NOMO-1 treated with dmso at 0.1 percent for 144 hours (cell line): ENCODE data around the gene TBC1D24.
"Not testable (repeated sequence)": the region's sequence is repeated elsewhere in the genome, so short reads cannot be mapped to it uniquely, and the experiment has no call there.

ENCODE experiments used
- DNase-seq: peaks from one replicate; lab custom pipeline; 2025; ENCODE audit not compliant: unreplicated experiment; lab: John Stamatoyannopoulos, UW

TBC1D24 gene

DNA sequence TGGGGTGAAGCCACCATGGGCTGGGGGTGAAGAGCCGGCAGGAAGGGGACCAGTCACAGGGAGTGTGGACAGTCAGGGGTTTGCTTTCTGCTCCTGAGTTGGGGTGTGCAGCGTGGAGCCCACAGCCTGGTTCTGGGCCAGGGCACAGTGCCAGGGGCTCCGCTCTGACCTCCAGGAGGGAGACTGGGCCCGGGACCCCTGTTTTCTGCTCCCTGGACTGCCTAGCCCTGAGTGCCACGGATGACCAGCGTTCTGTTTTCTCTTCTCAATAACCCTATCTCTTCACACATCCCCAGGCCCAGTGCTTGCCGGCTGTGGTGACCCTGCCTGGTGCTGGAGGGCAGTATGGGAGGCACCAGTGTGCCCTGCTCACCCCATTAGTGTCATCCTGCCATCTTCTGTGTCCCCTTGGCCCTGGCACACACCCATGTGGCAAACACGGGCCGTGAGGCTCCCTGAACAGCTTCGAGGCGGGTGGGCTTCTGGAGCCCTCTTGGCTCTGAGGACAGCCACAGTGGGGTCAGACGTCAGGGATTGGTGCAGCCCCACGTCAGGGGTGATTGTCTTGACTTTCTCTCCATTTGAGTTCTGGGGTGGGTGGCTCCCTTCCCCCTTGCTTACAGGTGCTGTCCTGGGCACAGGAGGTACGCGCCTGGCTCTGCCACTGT is 55.2 kb downstream of the TBC1D24 start:
- no peak for DNase-seq

DNA sequence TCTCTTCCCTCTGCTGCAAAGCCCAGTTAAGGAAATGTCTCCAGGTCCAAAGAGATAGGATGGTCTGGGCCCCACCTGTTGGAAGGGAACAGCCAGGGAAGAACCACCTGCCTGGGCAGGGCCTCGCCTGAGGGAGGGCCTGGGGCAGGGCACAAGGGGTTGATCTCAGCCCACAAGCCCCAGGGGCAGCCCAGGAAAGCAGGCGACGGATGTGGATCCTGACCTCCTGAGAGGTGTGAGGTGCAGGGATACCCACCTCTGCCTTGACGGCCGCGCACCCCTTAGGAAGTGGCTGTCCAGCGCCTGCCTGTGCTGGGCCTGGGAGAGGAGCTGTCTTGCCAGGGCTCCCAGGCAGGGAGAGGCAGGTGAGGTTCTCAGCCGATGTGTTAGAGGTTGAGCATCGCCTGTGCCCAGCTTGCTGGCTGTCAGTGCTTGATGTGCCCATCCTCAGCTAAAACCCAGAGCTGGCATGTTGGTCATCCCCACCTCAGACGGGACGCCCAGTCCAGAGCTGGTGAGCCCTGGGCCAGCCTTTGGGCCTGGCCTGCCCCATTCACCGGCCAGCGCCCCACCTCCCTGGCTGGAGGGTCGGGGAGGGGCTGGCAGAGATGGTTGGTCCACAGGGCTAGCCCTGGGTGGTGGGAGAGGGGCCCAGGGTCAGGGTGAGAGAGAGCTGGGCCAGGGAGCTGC is 55.8 kb downstream of the TBC1D24 start:
- no peak for DNase-seq

DNA sequence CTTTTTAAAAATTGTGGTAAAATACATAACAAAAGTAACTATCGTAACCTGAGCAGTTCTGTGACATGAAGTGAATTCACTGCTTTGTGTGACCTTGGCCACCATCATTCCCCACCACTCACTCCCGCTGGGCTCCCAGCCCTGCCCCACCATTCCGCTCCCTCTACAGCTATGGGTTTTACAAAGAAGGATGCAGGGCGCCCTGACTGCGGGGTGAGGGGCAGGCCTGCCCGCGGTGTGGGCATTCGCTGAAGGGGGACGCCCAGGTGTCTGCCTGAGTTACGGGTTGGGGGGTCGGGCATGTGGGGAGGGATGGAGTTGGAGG is 56.4 kb downstream of the TBC1D24 start, which contains the start of gene CEMP1:
Gene CEMP1 (minus strand): TSS at position 38 of the 325 bp plus-strand sequence. CDS start 335 bp downstream, outside the sequence.
- no peak for DNase-seq

DNA sequence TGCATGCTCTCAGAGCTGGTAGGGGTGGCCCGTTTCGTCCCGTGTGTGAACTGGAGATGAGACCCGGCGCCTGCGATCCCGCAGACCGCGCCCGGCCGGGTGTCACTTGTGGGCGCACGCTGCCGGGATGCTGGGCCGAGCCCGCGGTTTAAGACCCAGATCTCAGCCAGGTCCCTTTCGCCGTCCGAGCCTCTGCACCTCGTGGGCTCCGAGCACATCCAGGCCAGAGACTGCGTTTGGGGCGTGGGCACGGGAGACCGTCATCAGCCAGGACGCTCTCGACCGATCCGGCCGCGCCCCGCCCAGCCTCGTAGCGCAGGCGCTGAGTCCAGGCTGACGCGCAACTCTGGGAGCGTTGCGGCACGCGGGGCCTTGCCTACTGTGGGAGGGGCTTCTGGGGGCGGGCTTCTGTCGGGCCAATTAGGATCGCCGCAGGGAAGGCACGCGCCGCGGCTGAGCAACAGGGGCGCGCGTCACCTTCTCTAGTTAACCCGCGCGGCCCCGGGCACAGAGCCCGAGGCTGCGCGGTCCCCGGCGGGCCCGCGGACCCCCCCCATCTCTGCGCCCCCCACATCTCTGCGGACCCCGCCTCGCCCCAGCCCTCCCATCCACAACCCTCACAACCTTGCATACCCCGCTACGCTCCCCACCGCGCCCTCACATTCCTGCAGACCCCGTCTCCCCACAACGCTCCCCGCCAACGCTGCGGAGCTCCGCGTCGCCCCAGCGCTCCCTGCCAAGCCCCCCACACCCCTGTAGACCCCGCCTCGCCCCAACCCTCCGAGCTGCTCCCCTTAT is 57.0 kb downstream of the TBC1D24 start:
- DNase-seq, result peak; percentile 96

DNA sequence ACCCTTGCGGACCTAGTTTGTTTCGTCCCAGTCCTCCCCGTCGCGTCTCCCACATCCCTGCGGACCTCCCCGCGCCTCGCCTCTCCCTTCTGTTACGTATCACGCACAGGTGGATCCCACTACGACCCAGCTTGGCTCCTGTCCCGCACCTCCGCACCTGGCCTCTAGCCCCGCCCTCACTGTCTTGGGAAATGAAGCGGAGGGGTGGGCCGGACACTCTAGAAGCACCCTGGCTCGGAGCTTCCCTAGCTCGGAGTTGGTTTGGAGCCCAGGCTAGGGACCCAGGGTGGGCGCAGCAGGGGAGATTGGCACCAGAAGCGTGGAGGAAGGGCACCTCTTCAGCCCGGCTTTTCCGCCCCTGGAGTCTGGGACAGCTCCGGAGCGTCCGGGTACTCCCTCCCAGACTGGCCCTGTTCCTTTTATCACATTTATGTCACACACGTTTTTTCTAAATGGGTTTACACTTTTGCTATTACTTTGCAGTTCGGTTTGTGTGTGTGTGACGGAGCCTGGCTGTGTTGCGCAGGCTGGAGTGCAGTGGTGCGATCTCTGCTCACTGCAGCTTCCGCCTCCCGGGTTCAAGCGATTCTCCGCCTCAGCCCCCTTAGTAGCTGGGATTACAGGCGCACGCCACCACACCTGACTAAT is 57.7 kb downstream of the TBC1D24 start:
- DNase-seq, result peak; percentile 58

GRCh38 chr16:2533142-2533755 is 58.3 kb downstream of the TBC1D24 start:
- not testable (repeated sequence) for DNase-seq

DNA sequence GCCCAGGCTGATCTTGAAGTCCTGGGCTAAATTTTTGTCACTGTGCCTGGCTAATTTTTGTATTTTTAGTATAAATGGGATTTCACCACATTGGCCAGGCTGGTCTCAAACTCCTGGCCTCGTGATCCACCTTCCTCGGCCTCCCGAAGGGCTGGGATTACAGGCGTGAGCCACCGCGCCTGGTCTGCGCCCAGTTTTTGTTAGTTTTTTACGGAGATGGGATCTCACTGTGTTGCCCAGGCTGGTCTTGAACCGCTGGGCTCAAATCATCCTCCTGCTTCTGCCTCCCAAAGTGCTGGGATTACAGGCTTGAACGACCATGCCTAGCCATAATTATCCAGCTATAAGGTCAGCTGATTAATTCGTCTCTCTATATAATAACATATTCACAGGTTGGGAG is 59.0 kb downstream of the TBC1D24 start:
- no peak for DNase-seq

GRCh38 chr16:2534335-2534734 is 59.4 kb downstream of the TBC1D24 start:
- DNase-seq, result not testable (repeated sequence)

DNA sequence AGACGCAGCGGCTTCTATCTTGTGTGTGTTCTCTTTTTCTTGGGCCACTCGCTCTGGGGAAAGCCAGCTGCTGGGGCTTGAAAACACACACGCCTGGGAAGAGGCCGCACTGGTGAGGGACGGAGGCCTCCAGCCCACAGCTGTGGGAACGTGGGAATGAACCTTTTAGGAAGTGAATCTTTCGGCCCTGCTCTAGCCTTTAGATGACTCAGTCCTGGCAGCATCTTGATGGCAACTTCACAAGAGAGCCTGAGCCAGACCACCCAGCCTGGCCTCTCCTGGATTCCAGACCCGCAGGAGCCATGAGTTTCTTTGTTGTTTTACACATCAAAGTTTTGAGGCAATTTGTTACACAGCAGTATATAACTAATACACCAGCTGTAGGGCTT is 60.7 kb downstream of the TBC1D24 start:
- DNase-seq, result peak; percentile 47

GRCh38 chr16:2537451-2538379 is 62.8 kb downstream of the TBC1D24 start, which contains the start of gene PDPK1:
Gene PDPK1 (plus strand): TSS chr16:2538021. CDS start chr16:2538113, 92 bp downstream.
- peak; percentile 92 for DNase-seq

DNA sequence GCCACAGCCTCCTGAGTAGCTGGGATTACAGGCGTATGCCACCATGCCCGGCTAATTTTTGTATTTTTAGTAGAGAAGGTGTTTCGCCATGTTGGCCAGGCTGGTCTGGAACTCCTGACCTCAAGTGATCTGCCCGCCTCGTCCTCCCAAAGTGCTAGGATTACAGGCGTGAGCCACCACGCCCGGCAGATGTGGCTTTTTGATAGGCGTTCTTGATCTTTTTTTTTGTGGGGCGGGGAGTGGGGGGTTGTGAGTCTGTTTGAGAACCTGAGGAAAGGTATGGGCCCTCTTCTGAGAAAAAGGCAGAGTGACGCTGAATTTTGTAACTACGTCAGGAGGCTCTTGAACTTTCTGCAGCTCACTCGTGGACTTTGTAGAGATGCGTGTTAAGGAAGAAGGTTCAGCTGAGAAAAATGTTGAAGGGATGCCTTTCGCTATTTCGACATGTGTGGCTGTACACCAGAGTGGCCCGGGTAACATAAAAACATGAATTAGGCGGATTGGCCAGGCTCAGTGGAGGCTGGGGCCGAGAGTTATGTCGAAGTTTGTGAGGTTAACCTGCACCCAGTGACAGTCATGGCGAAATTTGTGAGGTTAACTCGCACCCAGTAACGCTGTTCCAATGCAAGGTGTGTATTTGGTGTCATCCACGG is 64.4 kb downstream of the TBC1D24 start:
- DNase-seq, result not testable (repeated sequence)

GRCh38 chr16:2539845-2540458 is 65.0 kb downstream of the TBC1D24 start:
- DNase-seq, result not testable (repeated sequence)

DNA sequence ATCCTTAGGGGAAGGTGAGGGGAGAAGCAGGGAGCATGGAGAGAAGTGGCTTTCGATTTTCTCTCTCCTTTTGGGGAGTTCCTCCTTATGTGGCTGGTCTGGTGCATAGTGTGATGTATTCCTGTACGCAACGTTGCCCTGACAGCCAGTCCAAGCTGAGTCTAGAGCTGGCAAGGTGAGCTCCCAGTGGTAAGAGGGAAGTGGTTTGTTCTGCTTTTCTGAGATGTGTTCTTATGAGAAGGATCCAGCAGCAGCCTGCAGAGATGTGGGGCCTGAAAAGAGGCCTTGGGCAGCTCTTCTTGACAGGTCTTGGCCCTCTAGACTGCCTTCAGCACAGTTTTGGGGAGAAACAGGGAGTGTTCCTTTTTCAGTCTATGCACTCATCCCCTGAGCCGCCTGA is 66.0 kb downstream of the TBC1D24 start:
- DNase-seq, result peak; percentile 32

- not testable (repeated sequence) for DNase-seq
Measured at GRCh38 chr16:2541409-2541808, 66.5 kb downstream of the TBC1D24 start.

GRCh38 chr16:2543771-2544170 is 68.8 kb downstream of the TBC1D24 start:
- not testable (repeated sequence) for DNase-seq

- DNase-seq, result not testable (repeated sequence)
Measured at GRCh38 chr16:2550283-2550878, 75.5 kb downstream of the TBC1D24 start.

DNA sequence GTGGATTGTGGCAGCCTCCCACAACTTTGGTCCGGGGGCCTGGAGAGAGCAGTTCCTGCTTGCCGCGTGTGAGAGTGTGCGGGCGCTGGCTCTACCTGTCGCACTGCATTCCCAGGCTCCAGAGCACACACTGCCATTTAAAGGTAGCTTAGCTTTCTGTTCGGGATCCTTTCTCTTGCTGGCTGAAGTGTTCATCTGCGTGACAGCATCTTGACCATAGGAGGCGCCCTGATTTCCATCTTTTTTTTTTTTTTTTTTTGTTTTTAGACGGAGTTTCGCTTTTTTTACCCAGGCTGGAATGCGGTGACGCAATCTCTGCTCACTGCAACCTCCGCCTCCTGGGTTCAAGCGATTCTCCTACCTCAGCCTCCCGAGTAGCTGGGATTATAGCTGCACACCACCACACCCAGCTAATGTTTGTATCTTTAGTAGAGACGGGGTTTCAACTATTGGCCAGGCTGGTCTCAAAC is 76.5 kb downstream of the TBC1D24 start:
- DNase-seq, result not testable (repeated sequence)
